KBM-7 (cell line): ENCODE data around the gene CACNA2D3.

Experiments used
- DNase-seq: peaks from one replicate; pipeline ENCODE4 v3.0.0-alpha.2; 2015
- in situ Hi-C: fragments of 300-500 bp; cut with MboI; formaldehyde crosslinking; loops from 2 replicates; pipeline ENCODE4 v1.14.3; 2020; ENCODE audit warnings: low sequenced_read_pairs, low pct_unique_long_range_greater_than_20kb, mixed read lengths

Gene CACNA2D3

GRCh38 chr3:54994111-54994513 is 871.8 kb downstream of the CACNA2D3 start:
- no peak for DNase-seq
- in situ Hi-C loops = no loop called here

- DNase-seq = peak; percentile 16
- in situ Hi-C loops = no loop called here
Measured at GRCh38 chr3:54999159-54999558, 876.8 kb downstream of the CACNA2D3 start.

- in situ Hi-C loops = no loop called here
- DNase-seq = no peak
Measured at GRCh38 chr3:54999811-55000210, 877.5 kb downstream of the CACNA2D3 start.

- DNase-seq = no peak
- in situ Hi-C loops = no loop called here
Measured at GRCh38 chr3:55000546-55000945, 878.2 kb downstream of the CACNA2D3 start.

GRCh38 chr3:55000953-55001352 is 878.6 kb downstream of the CACNA2D3 start:
- in situ Hi-C loops = no loop called here
- no peak for DNase-seq

- in situ Hi-C loops = no loop called here
- no peak for DNase-seq
Measured at GRCh38 chr3:55002416-55002930, 880.1 kb downstream of the CACNA2D3 start.

- no peak for DNase-seq
- in situ Hi-C loops = no loop called here
Measured at GRCh38 chr3:55006244-55006676, 883.9 kb downstream of the CACNA2D3 start.

GRCh38 chr3:55007971-55008370 is 885.6 kb downstream of the CACNA2D3 start:
- in situ Hi-C loops = no loop called here

GRCh38 chr3:55009372-55009771 is 887.0 kb downstream of the CACNA2D3 start:
- DNase-seq = no peak
- in situ Hi-C loops = no loop called here

More at GRCh38 chr3:55007971-55008370, 885.6 kb downstream of the CACNA2D3 start:
- DNase-seq = no peak

GRCh38 chr3:55012091-55012490 is 889.7 kb downstream of the CACNA2D3 start:
- DNase-seq = no peak
- in situ Hi-C loops = no loop called here

- in situ Hi-C loops = no loop called here
- no peak for DNase-seq
Measured at GRCh38 chr3:55013145-55013925, 891.0 kb downstream of the CACNA2D3 start.

GRCh38 chr3:55014081-55014480 is 891.7 kb downstream of the CACNA2D3 start:
- in situ Hi-C loops = no loop called here
- DNase-seq = no peak

GRCh38 chr3:55014906-55015305 is 892.6 kb downstream of the CACNA2D3 start:
- in situ Hi-C loops = no loop called here
- no peak for DNase-seq

- in situ Hi-C loops = no loop called here
- DNase-seq = no peak
Measured at GRCh38 chr3:55017876-55018275, 895.5 kb downstream of the CACNA2D3 start.

- DNase-seq = no peak
- in situ Hi-C loops = no loop called here
Measured at GRCh38 chr3:55030938-55031337, 908.6 kb downstream of the CACNA2D3 start.

GRCh38 chr3:55036883-55037577 is 914.7 kb downstream of the CACNA2D3 start:
- in situ Hi-C loops = no loop called here
- DNase-seq = no peak

GRCh38 chr3:55042591-55042990 is 920.2 kb downstream of the CACNA2D3 start:
- in situ Hi-C loops = no loop called here
- DNase-seq = no peak

GRCh38 chr3:55044486-55044885 is 922.1 kb downstream of the CACNA2D3 start:
- no peak for DNase-seq
- in situ Hi-C loops = no loop called here

- in situ Hi-C loops = no loop called here
- DNase-seq = no peak
Measured at GRCh38 chr3:55059027-55059629, 936.8 kb downstream of the CACNA2D3 start.
